DMS53 treated with DMSO at 0.1 percent for 48 hours (cell line): Measurements from ENCODE around the gene TOMM40L.
"Not testable (repeated sequence)": the region's sequence is repeated elsewhere in the genome, so short reads cannot be mapped to it uniquely, and the experiment has no call there.

ENCODE experiments used
- DNase-seq: peaks from one replicate; lab custom pipeline; 2025; ENCODE audit not compliant: unreplicated experiment; lab: John Stamatoyannopoulos, UW

TOMM40L gene

GRCh38 chr1:161219078-161219892 is 6.6 kb upstream of the TOMM40L start:
- DNase-seq = no peak

GRCh38 chr1:161220002-161220401 is 5.9 kb upstream of the TOMM40L start:
- no peak for DNase-seq

GRCh38 chr1:161222175-161223019 is 3.5 kb upstream of the TOMM40L start:
- no peak for DNase-seq

GRCh38 chr1:161223805-161224694 is 1.8 kb upstream of the TOMM40L start:
- DNase-seq = no peak

- not testable (repeated sequence) for DNase-seq
These were observed 1.2 kb upstream of the TOMM40L start for GRCh38 chr1:161224695-161225087.

- DNase-seq = no peak
These were observed 704 bp upstream of the TOMM40L start for GRCh38 chr1:161225178-161225533.

- DNase-seq = no peak
These were observed 456 bp downstream of the TOMM40L start for GRCh38 chr1:161226320-161226711.

GRCh38 chr1:161226759-161227158 is 899 bp downstream of the TOMM40L start:
- no peak for DNase-seq

GRCh38 chr1:161227196-161227871 is 1.5 kb downstream of the TOMM40L start:
- DNase-seq = peak; percentile 80

- DNase-seq = no peak
These were observed 2.2 kb downstream of the TOMM40L start for GRCh38 chr1:161228032-161228431.

GRCh38 chr1:161229896-161230295 is 4.0 kb downstream of the TOMM40L start:
- DNase-seq = no peak

GRCh38 chr1:161230762-161231161 is 4.9 kb downstream of the TOMM40L start:
- no peak for DNase-seq

GRCh38 chr1:161233102-161233501 is 7.2 kb downstream of the TOMM40L start:
- no peak for DNase-seq

- no peak for DNase-seq
These were observed 10.3 kb downstream of the TOMM40L start for GRCh38 chr1:161235957-161236775.

- DNase-seq = no peak
These were observed 12.2 kb downstream of the TOMM40L start, which contains the start of gene NR1I3 for GRCh38 chr1:161238039-161238473. NR1I3 (minus strand) TSS chr1:161238203; CDS start chr1:161236565, 1,638 bp downstream.

- DNase-seq = no peak
These were observed 15.8 kb downstream of the TOMM40L start for GRCh38 chr1:161241682-161242081.

- no peak for DNase-seq
These were observed 16.5 kb downstream of the TOMM40L start for GRCh38 chr1:161242313-161242712.

GRCh38 chr1:161244888-161245287 is 19.0 kb downstream of the TOMM40L start:
- DNase-seq = no peak

GRCh38 chr1:161250100-161250499 is 24.2 kb downstream of the TOMM40L start:
- not testable (repeated sequence) for DNase-seq

- no peak for DNase-seq
These were observed 25.0 kb downstream of the TOMM40L start for GRCh38 chr1:161250829-161251228.
